Measurements from ENCODE around the gene COL6A1.

COL6A1 gene

GRCh38 chr21:46001821-46002681, 20.5 kb downstream of the COL6A1 start:
- no peak for TF ChIP-seq SIN3A (IDR thresholded peaks at IDR 0.05; ENCODE audit: borderline replicate concordance, insufficient read depth, low read length)
- no peak for TF ChIP-seq FOXP2 (optimal IDR thresholded peaks at IDR 0.05; ENCODE audit: borderline replicate concordance, extremely low read depth, extremely low read length, insufficient read depth)
- TF ChIP-seq POLR2AphosphoS5 (IDR thresholded peaks at IDR 0.05; ENCODE audit: low read depth, low read length): no peak
- TF ChIP-seq TAF1 (IDR thresholded peaks at IDR 0.05; ENCODE audit: borderline replicate concordance, insufficient read depth, low read length): no peak

DNA sequence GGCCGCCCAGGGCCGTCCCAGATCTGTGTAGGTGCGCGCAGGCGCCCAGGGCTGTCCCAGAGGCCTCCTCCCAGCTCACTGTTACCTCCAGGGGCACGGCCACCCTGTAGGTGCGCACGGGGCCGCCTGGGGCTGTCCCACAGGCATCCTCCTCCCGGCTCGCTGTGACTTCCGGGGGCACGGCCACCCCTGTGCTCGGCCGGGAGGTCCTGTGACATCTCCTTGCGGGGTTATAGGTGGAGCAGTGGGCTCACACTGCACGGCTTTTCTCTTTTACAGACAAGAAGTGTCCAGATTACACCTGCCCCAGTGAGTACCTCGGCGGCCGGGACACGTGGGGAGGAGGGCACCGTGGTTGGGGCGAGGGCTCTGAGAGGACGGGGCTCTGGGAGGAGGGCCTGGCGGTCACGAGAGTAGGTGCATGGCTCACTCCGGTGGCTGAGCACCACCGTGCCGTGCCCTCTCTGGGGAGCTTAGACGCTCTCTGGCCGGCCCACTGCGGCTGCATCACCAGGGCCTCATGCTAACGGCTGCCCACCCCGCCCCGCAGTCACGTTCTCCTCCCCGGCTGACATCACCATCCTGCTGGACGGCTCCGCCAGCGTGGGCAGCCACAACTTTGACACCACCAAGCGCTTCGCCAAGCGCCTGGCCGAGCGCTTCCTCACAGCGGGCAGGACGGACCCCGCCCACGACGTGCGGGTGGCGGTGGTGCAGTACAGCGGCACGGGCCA, 21.4 kb downstream of the COL6A1 start:
- TF ChIP-seq, protein P1, sequence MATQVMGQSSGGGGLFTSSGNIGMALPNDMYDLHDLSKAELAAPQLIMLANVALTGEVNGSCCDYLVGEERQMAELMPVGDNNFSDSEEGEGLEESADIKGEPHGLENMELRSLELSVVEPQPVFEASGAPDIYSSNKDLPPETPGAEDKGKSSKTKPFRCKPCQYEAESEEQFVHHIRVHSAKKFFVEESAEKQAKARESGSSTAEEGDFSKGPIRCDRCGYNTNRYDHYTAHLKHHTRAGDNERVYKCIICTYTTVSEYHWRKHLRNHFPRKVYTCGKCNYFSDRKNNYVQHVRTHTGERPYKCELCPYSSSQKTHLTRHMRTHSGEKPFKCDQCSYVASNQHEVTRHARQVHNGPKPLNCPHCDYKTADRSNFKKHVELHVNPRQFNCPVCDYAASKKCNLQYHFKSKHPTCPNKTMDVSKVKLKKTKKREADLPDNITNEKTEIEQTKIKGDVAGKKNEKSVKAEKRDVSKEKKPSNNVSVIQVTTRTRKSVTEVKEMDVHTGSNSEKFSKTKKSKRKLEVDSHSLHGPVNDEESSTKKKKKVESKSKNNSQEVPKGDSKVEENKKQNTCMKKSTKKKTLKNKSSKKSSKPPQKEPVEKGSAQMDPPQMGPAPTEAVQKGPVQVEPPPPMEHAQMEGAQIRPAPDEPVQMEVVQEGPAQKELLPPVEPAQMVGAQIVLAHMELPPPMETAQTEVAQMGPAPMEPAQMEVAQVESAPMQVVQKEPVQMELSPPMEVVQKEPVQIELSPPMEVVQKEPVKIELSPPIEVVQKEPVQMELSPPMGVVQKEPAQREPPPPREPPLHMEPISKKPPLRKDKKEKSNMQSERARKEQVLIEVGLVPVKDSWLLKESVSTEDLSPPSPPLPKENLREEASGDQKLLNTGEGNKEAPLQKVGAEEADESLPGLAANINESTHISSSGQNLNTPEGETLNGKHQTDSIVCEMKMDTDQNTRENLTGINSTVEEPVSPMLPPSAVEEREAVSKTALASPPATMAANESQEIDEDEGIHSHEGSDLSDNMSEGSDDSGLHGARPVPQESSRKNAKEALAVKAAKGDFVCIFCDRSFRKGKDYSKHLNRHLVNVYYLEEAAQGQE (IDR thresholded peaks at IDR 0.05; ENCODE audit: insufficient read depth in 1 of 2, low read depth in 2 of 2, low read length in 2 of 2): no peak
- TF ChIP-seq SIN3A (IDR thresholded peaks at IDR 0.05; ENCODE audit: borderline replicate concordance, insufficient read depth, low read length): no peak
- TF ChIP-seq POLR2AphosphoS5 (IDR thresholded peaks at IDR 0.05; ENCODE audit: low read depth, low read length): no peak
- TF ChIP-seq FOXP2 (optimal IDR thresholded peaks at IDR 0.05; ENCODE audit: borderline replicate concordance, extremely low read depth, extremely low read length, insufficient read depth): no peak
- TF ChIP-seq TAF1 (IDR thresholded peaks at IDR 0.05; ENCODE audit: borderline replicate concordance, insufficient read depth, low read length): no peak

GRCh38 chr21:46003575-46004007, 22.0 kb downstream of the COL6A1 start:
- TF ChIP-seq SIN3A (IDR thresholded peaks at IDR 0.05; ENCODE audit: borderline replicate concordance, insufficient read depth, low read length) (no peak), TAF1 (IDR thresholded peaks at IDR 0.05; ENCODE audit: borderline replicate concordance, insufficient read depth, low read length) (no peak), POLR2AphosphoS5 (IDR thresholded peaks at IDR 0.05; ENCODE audit: low read depth, low read length) (no peak), FOXP2 (optimal IDR thresholded peaks at IDR 0.05; ENCODE audit: borderline replicate concordance, extremely low read depth, extremely low read length, insufficient read depth) (no peak)
- TF ChIP-seq, protein P1 (IDR thresholded peaks at IDR 0.05; ENCODE audit: insufficient read depth in 1 of 2, low read depth in 2 of 2, low read length in 2 of 2): no peak

- TF ChIP-seq TAF1 (IDR thresholded peaks at IDR 0.05; ENCODE audit: borderline replicate concordance, insufficient read depth, low read length) (no peak), SIN3A (IDR thresholded peaks at IDR 0.05; ENCODE audit: borderline replicate concordance, insufficient read depth, low read length) (no peak), POLR2AphosphoS5 (IDR thresholded peaks at IDR 0.05; ENCODE audit: low read depth, low read length) (no peak), FOXP2 (optimal IDR thresholded peaks at IDR 0.05; ENCODE audit: borderline replicate concordance, extremely low read depth, extremely low read length, insufficient read depth) (no peak)
- TF ChIP-seq, protein P1 (IDR thresholded peaks at IDR 0.05; ENCODE audit: insufficient read depth in 1 of 2, low read depth in 2 of 2, low read length in 2 of 2): no peak
These were observed 22.7 kb downstream of the COL6A1 start for GRCh38 chr21:46004168-46004861.

DNA sequence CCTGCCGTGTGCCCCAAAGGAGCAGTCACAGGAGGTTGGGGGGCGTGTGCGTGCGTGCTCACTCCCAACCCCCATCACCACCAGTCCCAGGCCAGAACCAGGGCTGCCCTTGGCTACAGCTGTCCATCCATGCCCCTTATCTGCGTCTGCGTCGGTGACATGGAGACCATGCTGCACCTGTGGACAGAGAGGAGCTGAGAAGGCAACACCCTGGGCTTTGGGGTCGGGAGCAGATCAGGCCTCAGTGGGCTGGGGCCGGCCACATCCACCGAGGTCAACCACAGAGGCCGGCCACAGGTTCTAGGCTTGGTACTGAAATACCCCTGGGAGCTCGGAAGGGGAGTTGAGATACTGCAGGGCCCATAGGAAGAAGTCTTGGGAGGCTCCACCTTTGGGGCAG, 23.5 kb downstream of the COL6A1 start:
- TF ChIP-seq SIN3A (IDR thresholded peaks at IDR 0.05; ENCODE audit: borderline replicate concordance, insufficient read depth, low read length): no peak
- TF ChIP-seq TAF1 (IDR thresholded peaks at IDR 0.05; ENCODE audit: borderline replicate concordance, insufficient read depth, low read length): no peak
- TF ChIP-seq POLR2AphosphoS5 (IDR thresholded peaks at IDR 0.05; ENCODE audit: low read depth, low read length): no peak
- TF ChIP-seq, protein P1 (IDR thresholded peaks at IDR 0.05; ENCODE audit: insufficient read depth in 1 of 2, low read depth in 2 of 2, low read length in 2 of 2): no peak
- TF ChIP-seq FOXP2 (optimal IDR thresholded peaks at IDR 0.05; ENCODE audit: borderline replicate concordance, extremely low read depth, extremely low read length, insufficient read depth): no peak

All from PFSK-1 (cell line).